Ovary (tissue), 9 donors: ENCODE data around the gene ROBO1. TPM values are rescaled to one million over a fixed set of nuclear protein-coding genes. Genes with fewer than 3 reads are reported as not detected.

Experiments
- DNase-seq, 5 donors: peaks; one replicate each; pipeline ENCODE4 v3.0.0-alpha.2; 2019 to 2020
- H3K27ac ChIP-seq, 2 donors: fragments of 200-600 bp; one replicate each; pipeline versions ENCODE4 v1.5.1 to v1.8.0; 2019 to 2022
- H3K27me3 ChIP-seq: fragments of 200-600 bp; one replicate; pipeline ENCODE4 v1.8.0; 2022
- H3K36me3 ChIP-seq: fragments of 200-600 bp; sonication (generic); one replicate; pipeline ENCODE4 v1.5.1; 2019
- H3K4me1 ChIP-seq: one replicate; pipeline ENCODE4 v1.8.1; 2013; ENCODE audit warnings: mild to moderate bottlenecking, moderate library complexity; ENCODE audit not compliant: insufficient read depth
- H3K4me3 ChIP-seq: fragments of 200-600 bp; sonication (generic); one replicate; pipeline ENCODE4 v1.5.1; 2017
- H3K9me3 ChIP-seq, 2 donors: fragments of 200-600 bp in 1 of 2; sonication (generic) in 1 of 2; one replicate each; pipeline versions ENCODE4 v1.5.1 to v1.8.1; 2013 to 2019; ENCODE audit warnings: mild to moderate bottlenecking in 1 of 2, moderate library complexity in 1 of 2
- EP300 ChIP-seq: sonication (generic); formaldehyde crosslinking; IDR thresholded peaks from one replicate; pipeline ENCODE4 v1.6.1; 2017; ENCODE audit warnings: antibody characterized with exemption
- POLR2A ChIP-seq: fragments of 450-650 bp; IDR thresholded peaks from one replicate; pipeline ENCODE4 v1.6.1; 2017; ENCODE audit warnings: antibody characterized with exemption, mild to moderate bottlenecking, moderate library complexity
- WGBS, 3 donors: extraction: QIAGEN DNeasy Blood & Tissue Kit in 1 of 3; methylation state at CpG; one replicate each; pipeline versions ENCODE4 v1.1.5 to v1.1.7; 2013 to 2017; 5-methylcytosine and 5-hydroxymethylcytosine counted together
- intact Hi-C, 4 donors: fragments of 100-400 bp; cut with DNase I; formaldehyde crosslinking; loops; one replicate each; pipeline versions ENCODE4 v1.11.0 to v1.15.1; 2022 to 2023
- polyA plus RNA-seq, 2 donors: library from polyadenylated mRNA; stranded (reverse); fragments of 200-250 nt in 1 of 2; fragments of 350-450 nt in 1 of 2; fragmentation: Illumina TruSeq in 1 of 2; extraction: RNeasy Lipid Tissue Mini Kit (QIAGEN cat#74804) in 1 of 2; gene quantifications; one replicate each; pipeline ENCODE4 v1.2.3, GENCODE V29; 2013 to 2014
- total RNA-seq, 7 donors: library from RNA; depleted of rRNA in 2 of 7; stranded (reverse); fragments of >200 nt in 2 of 7; fragmentation: NEBNext Ultra II Directional in 3 of 7; extraction: Animal tissue kit (Norgen Biotek cat#: 25700) in 3 of 7; gene quantifications; one replicate each; pipeline versions ENCODE4 v1.1.0 to v1.2.4, GENCODE V29; 2016 to 2023
- TF ChIP-seq, protein P1 (sequence below), 3 donors: fragments of 450-650 bp in 2 of 3; fragments of 200-600 bp in 1 of 3; IDR thresholded peaks; one replicate each; pipeline versions ENCODE4 v1.5.1 to v1.8.0; 2016 to 2022; ENCODE audit warnings: antibody characterized with exemption in 3 of 3, mild to moderate bottlenecking in 1 of 3
- donor health status: DM: no; HTN: no; CAD: no; lungs with moderate emphysema.
- donor health status: DM: no; HTN: no; CAD: no.
- donor health status: Bipolar disorder and iron deficiency.
- donor health status: DM: yes; HTN: yes; CAD: no.
- donor health status: DM: no; HTN: no; CAD: no.
- donor health status: DM: yes; HTN: yes; CAD: no.

ROBO1 gene
- total and polyA plus RNA-seq, 9 donors: 17.2 to 49.5 (median 29.0) TPM

DNA sequence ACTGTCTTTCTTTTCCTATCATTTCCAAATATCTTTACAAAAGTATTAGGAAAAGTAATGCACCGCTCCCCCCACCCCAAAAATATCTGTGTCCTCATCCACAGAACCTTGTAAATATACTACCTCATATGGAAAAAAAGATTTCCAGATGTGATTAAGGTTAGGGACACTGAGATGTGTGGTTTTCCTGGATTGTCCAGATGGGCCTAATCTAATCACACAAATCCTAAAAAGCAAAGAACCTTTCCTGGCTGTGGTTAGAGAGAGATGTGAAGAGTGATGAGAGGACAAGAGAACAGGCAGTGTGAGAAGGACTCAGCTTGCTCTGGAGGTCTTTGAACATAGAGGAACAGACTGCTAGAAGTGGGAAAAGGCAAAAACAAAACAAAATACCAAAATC, 77.7 kb downstream of the ROBO1 start:
- DNase-seq: no peak
- intact Hi-C loops: loop anchor here in 1 of 4 donors (10.0 kb wide), 1 partner anchor 1225 kb away; no protein-coding TSS in a partner anchor
- WGBS, 3 donors: 62 to 98% (median 90%) methylated on average over 1 of the region's 1 CpG

DNA sequence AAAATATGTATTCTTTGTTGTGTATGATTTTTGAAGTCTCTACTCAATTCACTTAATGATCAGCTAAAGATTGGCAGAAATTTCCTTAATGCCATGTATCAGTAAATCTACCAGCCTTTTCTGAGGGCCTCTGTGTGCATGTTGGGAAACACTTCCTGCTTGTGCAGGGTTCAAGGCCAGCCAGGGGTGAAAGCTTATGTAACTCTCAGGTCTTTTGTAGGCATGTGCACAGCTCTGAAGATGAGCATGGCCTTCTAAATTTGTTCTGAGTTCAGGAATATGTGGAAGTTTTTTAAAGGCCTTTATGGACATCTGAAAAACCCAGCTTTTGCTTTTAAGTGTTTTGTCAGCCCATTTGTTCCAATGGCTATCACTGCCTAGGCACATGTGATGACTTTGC, 82.7 kb downstream of the ROBO1 start:
- Histone ChIP-seq H3K9me3 (no peaks in the 10 kb centered on the region), H3K4me3 (no peak overlapping the region), H3K36me3 (no peaks in the 10 kb centered on the region), H3K27ac (no peak overlapping the region), H3K4me1 (no peaks in the 10 kb centered on the region), H3K27me3 (peaks cover 3% of the 10 kb centered on the region)
- no peak for DNase-seq
- TF ChIP-seq, protein P1, sequence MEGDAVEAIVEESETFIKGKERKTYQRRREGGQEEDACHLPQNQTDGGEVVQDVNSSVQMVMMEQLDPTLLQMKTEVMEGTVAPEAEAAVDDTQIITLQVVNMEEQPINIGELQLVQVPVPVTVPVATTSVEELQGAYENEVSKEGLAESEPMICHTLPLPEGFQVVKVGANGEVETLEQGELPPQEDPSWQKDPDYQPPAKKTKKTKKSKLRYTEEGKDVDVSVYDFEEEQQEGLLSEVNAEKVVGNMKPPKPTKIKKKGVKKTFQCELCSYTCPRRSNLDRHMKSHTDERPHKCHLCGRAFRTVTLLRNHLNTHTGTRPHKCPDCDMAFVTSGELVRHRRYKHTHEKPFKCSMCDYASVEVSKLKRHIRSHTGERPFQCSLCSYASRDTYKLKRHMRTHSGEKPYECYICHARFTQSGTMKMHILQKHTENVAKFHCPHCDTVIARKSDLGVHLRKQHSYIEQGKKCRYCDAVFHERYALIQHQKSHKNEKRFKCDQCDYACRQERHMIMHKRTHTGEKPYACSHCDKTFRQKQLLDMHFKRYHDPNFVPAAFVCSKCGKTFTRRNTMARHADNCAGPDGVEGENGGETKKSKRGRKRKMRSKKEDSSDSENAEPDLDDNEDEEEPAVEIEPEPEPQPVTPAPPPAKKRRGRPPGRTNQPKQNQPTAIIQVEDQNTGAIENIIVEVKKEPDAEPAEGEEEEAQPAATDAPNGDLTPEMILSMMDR (IDR thresholded peaks at IDR 0.05): no peak
- TF ChIP-seq EP300: no peak
- intact Hi-C loops: no loop called here

More for the DNA sequence above, 77.7 kb downstream of the ROBO1 start:
- Histone ChIP-seq H3K4me1 (no peaks in the 10 kb centered on the region), H3K27ac (no peak overlapping the region), H3K9me3 (no peaks in the 10 kb centered on the region), H3K4me3 (no peak overlapping the region), H3K36me3 (no peaks in the 10 kb centered on the region), H3K27me3 (peaks cover 3% of the 10 kb centered on the region)
- TF ChIP-seq POLR2A: no peak
- TF ChIP-seq, protein P1 (IDR thresholded peaks at IDR 0.05): no peak
- no peak for TF ChIP-seq EP300

DNA sequence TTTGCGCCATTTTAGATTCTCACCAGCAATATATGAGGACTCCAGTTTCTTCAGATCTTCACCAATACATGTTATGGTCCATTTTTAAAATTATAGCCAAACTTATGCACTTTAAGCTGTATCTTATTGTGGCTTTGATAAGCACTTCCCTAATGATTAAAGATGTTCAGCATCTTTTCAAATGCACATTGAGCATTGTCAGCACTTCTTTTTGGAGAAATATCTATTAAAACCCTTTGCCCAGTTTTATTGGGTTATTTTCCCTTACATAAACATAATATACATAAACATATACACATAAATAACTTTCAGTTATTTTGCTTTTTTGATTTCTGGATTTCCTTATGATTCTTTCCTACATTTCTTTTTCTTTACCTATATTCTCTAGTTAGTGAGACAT, 83.8 kb downstream of the ROBO1 start:
- no peaks in the 10 kb centered on the region for H3K4me1 ChIP-seq
- no peak overlapping the region for H3K4me3 ChIP-seq
- 93 to 100% (median 98%) methylated on average over 1 of the region's 1 CpG for WGBS, 3 donors
- peaks cover 1% of the 10 kb centered on the region for H3K27me3 ChIP-seq
- no peak overlapping the region for H3K27ac ChIP-seq
- intact Hi-C loops: no loop called here
- H3K36me3 ChIP-seq: no peaks in the 10 kb centered on the region
- TF ChIP-seq, protein P1 (IDR thresholded peaks at IDR 0.05): no peak
- TF ChIP-seq POLR2A (no peak), EP300 (no peak)
- no peak for DNase-seq
- H3K9me3 ChIP-seq: no peaks in the 10 kb centered on the region

DNA sequence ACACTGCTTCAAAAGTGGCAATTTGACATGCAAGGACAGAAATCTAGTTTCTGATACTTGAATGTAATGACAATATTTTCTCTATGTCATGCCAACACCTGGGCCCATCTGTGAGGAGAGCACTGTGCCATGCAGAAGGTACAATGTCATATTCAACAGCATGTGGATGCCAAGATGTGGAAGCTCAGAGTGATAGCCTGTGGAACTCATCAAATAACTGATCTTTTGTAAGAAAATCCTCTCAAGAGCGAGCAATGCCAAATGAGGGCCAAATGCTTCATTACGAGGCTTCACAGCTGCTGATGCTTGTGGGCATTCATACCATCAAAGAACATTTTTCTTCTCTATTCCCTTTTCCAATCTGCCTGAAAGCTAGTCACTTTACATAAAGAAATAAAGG, 95.1 kb downstream of the ROBO1 start:
- no peaks in the 10 kb centered on the region for H3K27me3 ChIP-seq
- TF ChIP-seq, protein P1 (IDR thresholded peaks at IDR 0.05): no peak
- TF ChIP-seq EP300 (no peak), POLR2A (no peak)
- no peak overlapping the region for H3K27ac ChIP-seq
- DNase-seq: no peak
- H3K4me3 ChIP-seq: no peak overlapping the region
- intact Hi-C loops: no loop called here
- H3K9me3 ChIP-seq: no peaks in the 10 kb centered on the region
- no peaks in the 10 kb centered on the region for H3K4me1 ChIP-seq
- no peaks in the 10 kb centered on the region for H3K36me3 ChIP-seq
- whole genome bisulfite sequencing, 3 donors: 86 to 92% (median 88%) methylated on average over 2 of the region's 2 CpGs

DNA sequence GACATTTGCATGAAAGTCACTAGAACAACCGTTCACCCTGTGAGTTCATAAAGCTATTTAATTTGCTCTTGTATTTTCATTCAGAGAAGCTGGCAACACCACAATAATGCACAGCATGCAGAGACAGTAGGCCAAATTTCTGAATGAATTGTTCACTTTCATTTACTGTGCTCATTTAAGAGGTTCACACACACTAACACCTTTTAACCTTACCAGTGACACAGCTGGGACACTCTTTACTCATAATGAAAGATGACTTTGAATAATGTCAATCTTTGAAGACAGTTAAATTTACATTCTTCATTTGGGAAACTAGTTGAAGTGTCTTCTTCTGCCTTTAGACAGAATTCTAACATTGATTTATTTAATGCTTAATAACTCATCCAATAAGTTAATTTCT, 95.7 kb downstream of the ROBO1 start:
- WGBS, 3 donors: 81 to 85% (median 84%) methylated on average over 1 of the region's 1 CpG
- H3K27ac ChIP-seq: no peak overlapping the region
- H3K36me3 ChIP-seq: no peaks in the 10 kb centered on the region
- no peaks in the 10 kb centered on the region for H3K27me3 ChIP-seq
- no peaks in the 10 kb centered on the region for H3K4me1 ChIP-seq
- no peaks in the 10 kb centered on the region for H3K9me3 ChIP-seq
- TF ChIP-seq POLR2A (no peak), EP300 (no peak)
- TF ChIP-seq, protein P1 (IDR thresholded peaks at IDR 0.05): no peak
- no peak overlapping the region for H3K4me3 ChIP-seq
- no peak for DNase-seq
- intact Hi-C loops: no loop called here
